Neural cell (in vitro differentiated cells): Measurements from ENCODE around the gene ZNF292. TPM values are rescaled to one million over a fixed set of nuclear protein-coding genes. Genes with fewer than 3 reads are reported as not detected.

Experiments
- H2AFZ ChIP-seq: fragments of 200-600, 300-800 bp; sonication (generic), shearing (Covaris generic); 2 replicates; pipeline ENCODE4 v1.6.0; 2014; ENCODE audit warnings: low read depth, mild to moderate bottlenecking, antibody characterized with exemption, low read length, moderate library complexity
- H3F3A ChIP-seq: fragments of 200-600 bp; shearing (Covaris generic); 2 replicates; pipeline ENCODE4 v1.6.1; 2016; ENCODE audit warnings: mild to moderate bottlenecking, moderate library complexity, mixed read lengths, antibody characterized with exemption, low read length; ENCODE audit not compliant: insufficient read depth, poor library complexity, severe bottlenecking
- H3K27ac ChIP-seq: fragments of 200-600, 300-800 bp; sonication (generic), shearing (Covaris generic); 2 replicates; pipeline ENCODE4 v1.5.1; 2014; ENCODE audit warnings: mild to moderate bottlenecking, low read length, moderate library complexity
- H3K27me3 ChIP-seq: fragments of 300-800, 200-600 bp; sonication (generic), shearing (Covaris generic); 2 replicates; pipeline ENCODE4 v1.6.0; 2014; ENCODE audit warnings: mild to moderate bottlenecking, low read depth, low read length, moderate library complexity; ENCODE audit not compliant: insufficient read depth
- H3K36me3 ChIP-seq: fragments of 300-800, 200-600 bp; sonication (generic), shearing (Covaris generic); 2 replicates; pipeline ENCODE4 v1.5.1; 2014; ENCODE audit warnings: mild to moderate bottlenecking, antibody characterized with exemption, low read length, moderate library complexity; ENCODE audit not compliant: insufficient read depth
- H3K4me2 ChIP-seq: fragments of 300-800, 200-600 bp; sonication (generic), shearing (Covaris generic); 2 replicates; pipeline ENCODE4 v1.6.0; 2014; ENCODE audit warnings: mild to moderate bottlenecking, low read length
- H3K4me3 ChIP-seq: fragments of 300-800, 200-600 bp; sonication (generic), shearing (Covaris generic); 2 replicates; pipeline ENCODE4 v1.5.1; 2014; ENCODE audit warnings: mild to moderate bottlenecking, low read length, moderate library complexity
- H3K79me2 ChIP-seq: fragments of 200-600 bp; shearing (Covaris generic); replicated peaks from 2 replicates; pipeline ENCODE4 v1.6.0; 2014; ENCODE audit warnings: mild to moderate bottlenecking, low read length, moderate library complexity; ENCODE audit not compliant: insufficient read depth
- H3K9ac ChIP-seq: fragments of 300-800, 200-600 bp; sonication (generic), shearing (Covaris generic); 2 replicates; pipeline ENCODE4 v1.6.1; 2016; ENCODE audit warnings: mild to moderate bottlenecking, low read length, mixed read lengths
- H3K9me2 ChIP-seq: fragments of 200-600 bp; shearing (Covaris generic); 2 replicates; pipeline ENCODE4 v1.6.1; 2016; ENCODE audit warnings: mild to moderate bottlenecking, low read length, mixed read lengths; ENCODE audit not compliant: insufficient read depth
- H3K9me3 ChIP-seq: fragments of 200-600, 300-800 bp; sonication (generic), shearing (Covaris generic); 2 replicates; pipeline ENCODE4 v1.6.1; 2016; ENCODE audit warnings: mild to moderate bottlenecking, mixed run types, low read length, moderate library complexity, mixed read lengths
- H4K20me1 ChIP-seq: fragments of 200-600 bp; shearing (Covaris generic); 2 replicates; pipeline ENCODE4 v1.6.1; 2016; ENCODE audit warnings: mild to moderate bottlenecking, mixed run types; ENCODE audit not compliant: insufficient read depth
- CTCF ChIP-seq: fragments of 450-650 bp; IDR thresholded peaks from 2 replicates; pipeline ENCODE4 v1.5.1; 2014; ENCODE audit warnings: antibody characterized with exemption, mild to moderate bottlenecking, moderate library complexity; ENCODE audit not compliant: poor library complexity, severe bottlenecking
- EP300 ChIP-seq: fragments of 450-650 bp; conservative IDR thresholded peaks from 2 replicates; pipeline ENCODE4 v1.6.1; 2014; ENCODE audit warnings: antibody characterized with exemption, mild to moderate bottlenecking, moderate library complexity; ENCODE audit not compliant: poor library complexity, severe bottlenecking
- EZH2 ChIP-seq: fragments of 200-600, 300-800 bp; shearing (Covaris generic), sonication (generic); IDR thresholded peaks from 2 replicates; pipeline ENCODE4 v1.6.1; 2014; ENCODE audit warnings: antibody characterized with exemption, low read length, borderline replicate concordance, mild to moderate bottlenecking; ENCODE audit not compliant: insufficient read depth, poor library complexity, severe bottlenecking
- MXI1 ChIP-seq: fragments of 450-650 bp; conservative IDR thresholded peaks from 2 replicates; pipeline ENCODE4 v1.6.1; 2014; ENCODE audit warnings: antibody characterized with exemption, mild to moderate bottlenecking; ENCODE audit not compliant: poor library complexity, severe bottlenecking
- POLR2AphosphoS5 ChIP-seq: IDR thresholded peaks from 2 replicates; pipeline ENCODE4 v1.6.1; 2012
- RAD21 ChIP-seq: fragments of 450-650 bp; conservative IDR thresholded peaks from 2 replicates; pipeline ENCODE4 v1.6.1; 2014; ENCODE audit warnings: antibody characterized with exemption, mild to moderate bottlenecking, moderate library complexity
- SMC3 ChIP-seq: fragments of 450-650 bp; conservative IDR thresholded peaks from 2 replicates; pipeline ENCODE4 v1.6.1; 2014; ENCODE audit warnings: antibody characterized with exemption, mild to moderate bottlenecking, moderate library complexity; ENCODE audit not compliant: poor library complexity
- TAF1 ChIP-seq: IDR thresholded peaks from 2 replicates; pipeline ENCODE4 v1.6.1; 2012; ENCODE audit warnings: low read depth
- polyA plus RNA-seq: library from polyadenylated mRNA; depleted of rRNA; stranded (reverse); fragments of >200 nt; gene quantifications from 2 replicates; pipeline ENCODE4 v1.2.3, GENCODE V29; 2014
- TF ChIP-seq, protein P1 (sequence below): IDR thresholded peaks from 2 replicates; pipeline ENCODE4 v1.6.1; 2012; ENCODE audit warnings: borderline replicate concordance

The ZNF292 gene
- polyA plus RNA-seq, 1 donor from 2014 or later = 29.8 TPM

GRCh38 chr6:87261534-87261933, 106.2 kb downstream of the ZNF292 start:
- H3F3A ChIP-seq = no peaks in the 10 kb centered on the region
- no peak overlapping the region for H3K9ac ChIP-seq
- H2AFZ ChIP-seq = no peak overlapping the region
- H3K4me3 ChIP-seq = no peak overlapping the region
- no peaks in the 10 kb centered on the region for H3K79me2 ChIP-seq
- no peaks in the 10 kb centered on the region for H3K27me3 ChIP-seq
- H3K9me2 ChIP-seq = no peaks in the 10 kb centered on the region
- H3K9me3 ChIP-seq = no peaks in the 10 kb centered on the region
- H3K27ac ChIP-seq = no peak overlapping the region
- no peaks in the 10 kb centered on the region for H4K20me1 ChIP-seq
- H3K4me2 ChIP-seq = no peak overlapping the region
- TF ChIP-seq POLR2AphosphoS5 (no peak), CTCF (no peak)
- TF ChIP-seq, protein P1, sequence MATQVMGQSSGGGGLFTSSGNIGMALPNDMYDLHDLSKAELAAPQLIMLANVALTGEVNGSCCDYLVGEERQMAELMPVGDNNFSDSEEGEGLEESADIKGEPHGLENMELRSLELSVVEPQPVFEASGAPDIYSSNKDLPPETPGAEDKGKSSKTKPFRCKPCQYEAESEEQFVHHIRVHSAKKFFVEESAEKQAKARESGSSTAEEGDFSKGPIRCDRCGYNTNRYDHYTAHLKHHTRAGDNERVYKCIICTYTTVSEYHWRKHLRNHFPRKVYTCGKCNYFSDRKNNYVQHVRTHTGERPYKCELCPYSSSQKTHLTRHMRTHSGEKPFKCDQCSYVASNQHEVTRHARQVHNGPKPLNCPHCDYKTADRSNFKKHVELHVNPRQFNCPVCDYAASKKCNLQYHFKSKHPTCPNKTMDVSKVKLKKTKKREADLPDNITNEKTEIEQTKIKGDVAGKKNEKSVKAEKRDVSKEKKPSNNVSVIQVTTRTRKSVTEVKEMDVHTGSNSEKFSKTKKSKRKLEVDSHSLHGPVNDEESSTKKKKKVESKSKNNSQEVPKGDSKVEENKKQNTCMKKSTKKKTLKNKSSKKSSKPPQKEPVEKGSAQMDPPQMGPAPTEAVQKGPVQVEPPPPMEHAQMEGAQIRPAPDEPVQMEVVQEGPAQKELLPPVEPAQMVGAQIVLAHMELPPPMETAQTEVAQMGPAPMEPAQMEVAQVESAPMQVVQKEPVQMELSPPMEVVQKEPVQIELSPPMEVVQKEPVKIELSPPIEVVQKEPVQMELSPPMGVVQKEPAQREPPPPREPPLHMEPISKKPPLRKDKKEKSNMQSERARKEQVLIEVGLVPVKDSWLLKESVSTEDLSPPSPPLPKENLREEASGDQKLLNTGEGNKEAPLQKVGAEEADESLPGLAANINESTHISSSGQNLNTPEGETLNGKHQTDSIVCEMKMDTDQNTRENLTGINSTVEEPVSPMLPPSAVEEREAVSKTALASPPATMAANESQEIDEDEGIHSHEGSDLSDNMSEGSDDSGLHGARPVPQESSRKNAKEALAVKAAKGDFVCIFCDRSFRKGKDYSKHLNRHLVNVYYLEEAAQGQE = no peak
- peaks cover 39% of the 10 kb centered on the region for H3K36me3 ChIP-seq

DNA sequence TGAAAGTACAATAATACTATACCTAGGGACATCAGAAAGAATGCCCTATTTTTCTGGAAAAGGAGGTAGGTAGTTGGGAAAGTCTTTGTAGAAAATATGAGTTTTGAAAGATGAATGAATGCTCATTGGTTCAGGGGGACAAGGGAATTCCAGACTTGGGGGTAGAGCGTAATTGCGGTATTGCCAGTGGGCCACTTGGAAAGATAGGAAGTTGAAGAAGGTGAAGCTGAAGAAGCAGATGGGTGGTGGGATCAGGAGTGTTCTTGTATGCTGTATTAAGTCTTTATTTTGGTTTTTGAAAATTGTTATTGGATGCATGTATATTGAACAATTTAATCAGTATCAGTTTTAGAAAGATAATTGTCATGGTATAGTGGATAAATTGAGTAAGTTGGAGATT, 109.1 kb downstream of the ZNF292 start:
- Histone ChIP-seq H3K9me3 (no peaks in the 10 kb centered on the region), H2AFZ (no peak overlapping the region), H4K20me1 (no peaks in the 10 kb centered on the region), H3K79me2 (no peaks in the 10 kb centered on the region), H3K4me2 (no peak overlapping the region), H3K36me3 (peaks cover 17% of the 10 kb centered on the region), H3F3A (no peaks in the 10 kb centered on the region), H3K9ac (no peak overlapping the region), H3K27me3 (no peaks in the 10 kb centered on the region), H3K4me3 (no peak overlapping the region), H3K9me2 (no peaks in the 10 kb centered on the region), H3K27ac (no peak overlapping the region)
- TF ChIP-seq, protein P1 = no peak
- TF ChIP-seq MXI1 (no peak), TAF1 (no peak), EZH2 (no peak), RAD21 (no peak), POLR2AphosphoS5 (no peak), CTCF (no peak), EP300 (no peak), SMC3 (no peak)
